OCI-LY7 (cell line): ENCODE measurements around the gene IER5.

ENCODE experiments used
- CTCF ChIP-seq: fragments of 200-600 bp; sonication (generic); conservative IDR thresholded peaks from 2 replicates; pipeline ENCODE4 v1.5.1; 2014; ENCODE audit warnings: mild to moderate bottlenecking, antibody characterized with exemption, low read length, moderate library complexity, mixed read lengths
- EZH2phosphoT487 ChIP-seq: fragments of 200-600 bp; sonication (generic); IDR thresholded peaks from 2 replicates; pipeline ENCODE4 v1.6.1; 2018; ENCODE audit warnings: low read depth, borderline replicate concordance, mild to moderate bottlenecking, mixed run types, antibody characterized with exemption, low read length, moderate library complexity, mixed read lengths

DNA sequence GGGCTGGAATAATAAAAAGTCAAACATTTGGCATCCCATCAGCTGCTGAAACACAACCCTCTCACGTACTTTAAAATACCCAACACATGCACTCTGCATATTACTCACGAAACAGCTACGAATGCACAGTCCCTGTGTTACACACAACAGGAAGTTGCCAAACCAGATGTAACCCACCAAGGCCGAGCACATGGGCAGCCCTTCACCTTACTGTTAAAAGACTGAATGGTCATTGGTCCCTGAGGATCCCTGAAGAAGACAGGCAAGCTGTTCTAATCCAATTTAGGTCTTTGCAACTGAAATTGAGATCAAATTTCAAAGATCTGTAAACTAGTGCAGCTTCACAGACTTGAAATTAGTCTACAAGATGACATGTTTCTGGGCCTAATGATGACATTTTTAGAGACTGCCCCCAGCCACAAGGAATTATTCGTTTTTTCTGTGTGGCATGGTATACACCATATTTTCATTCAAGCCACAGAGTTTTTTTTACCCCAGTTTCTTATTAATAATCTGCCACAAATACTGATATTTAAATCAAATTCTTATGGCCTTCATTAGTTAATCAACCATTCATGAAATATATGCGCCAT lies 25.6 kb upstream of the IER5 start:
- TF ChIP-seq CTCF (no peak), EZH2phosphoT487 (no peak)
